Left ventricle myocardium inferior (tissue), 1 donor: Measurements from ENCODE around the gene MGME1. TPM values are rescaled to one million over a fixed set of nuclear protein-coding genes. Genes with fewer than 3 reads are reported as not detected.

Experiments
- DNase-seq: peaks from one replicate; pipeline ENCODE4 v3.0.0-alpha.2; 2020
- H3K27ac ChIP-seq: fragments of 200-600 bp; replicated peaks from 2 replicates; pipeline ENCODE4 v1.8.0; 2021
- H3K27me3 ChIP-seq: fragments of 200-600 bp; 2 replicates; pipeline ENCODE4 v1.8.0; 2021; ENCODE audit warnings: low read depth
- H3K36me3 ChIP-seq: fragments of 200-600 bp; 2 replicates; pipeline ENCODE4 v1.8.0; 2021
- H3K4me1 ChIP-seq: fragments of 200-600 bp; 2 replicates; pipeline ENCODE4 v1.8.0; 2021
- H3K4me3 ChIP-seq: fragments of 200-600 bp; 2 replicates; pipeline ENCODE4 v1.8.0; 2021; ENCODE audit warnings: mild to moderate bottlenecking, moderate library complexity
- H3K9me3 ChIP-seq: fragments of 200-600 bp; replicated peaks from 2 replicates; pipeline ENCODE4 v1.8.0; 2021
- CTCF ChIP-seq: fragments of 200-600 bp; IDR thresholded peaks from 2 replicates; pipeline ENCODE4 v1.8.0; 2021; ENCODE audit warnings: antibody characterized with exemption, mild to moderate bottlenecking, borderline replicate concordance
- intact Hi-C: fragments of 100-400 bp; cut with micrococcal nuclease; formaldehyde crosslinking; loops from one replicate; pipeline ENCODE4 v1.11.0; 2022
- total RNA-seq: library from RNA; stranded (reverse); fragmentation: NEBNext Ultra II Directional; extraction: Animal tissue kit (Norgen Biotek cat#: 25700); gene quantifications from one replicate; pipeline ENCODE4 v1.2.1, GENCODE V29; 2021
- donor health status: DM: no; HTN: yes; CAD: no; lungs with severe emphysema.

Gene MGME1
- total RNA-seq, 1 donor from 2014 or later, result 13.6 TPM

- Histone ChIP-seq H3K4me1 (peaks cover 73% of the 10 kb centered on the region), H3K4me3 (peak overlapping the region; percentile 95)
- intact Hi-C loops, result no loop called here
Observed at GRCh38 chr20:17971300-17972013, 2.6 kb downstream of the MGME1 start.

GRCh38 chr20:17972121-17972520 lies 3.3 kb downstream of the MGME1 start:
- H3K27me3 ChIP-seq, result no peaks in the 10 kb centered on the region
- intact Hi-C loops, result no loop called here
- TF ChIP-seq CTCF, result no peak
- peak overlapping the region; percentile 99 for H3K27ac ChIP-seq
- H3K36me3 ChIP-seq, result peaks cover 18% of the 10 kb centered on the region
- H3K4me1 ChIP-seq, result peaks cover 66% of the 10 kb centered on the region
- DNase-seq, result no peak
- H3K4me3 ChIP-seq, result peak overlapping the region; percentile 95
- no peaks in the 10 kb centered on the region for H3K9me3 ChIP-seq

More at GRCh38 chr20:17971300-17972013, 2.6 kb downstream of the MGME1 start:
- DNase-seq, result no peak
- no peaks in the 10 kb centered on the region for H3K9me3 ChIP-seq
- peak overlapping the region; percentile 99 for H3K27ac ChIP-seq
- H3K36me3 ChIP-seq, result peaks cover 11% of the 10 kb centered on the region
- no peak for TF ChIP-seq CTCF
- no peaks in the 10 kb centered on the region for H3K27me3 ChIP-seq

GRCh38 chr20:17976305-17976704 lies 7.5 kb downstream of the MGME1 start:
- H3K4me3 ChIP-seq, result no peak overlapping the region
- TF ChIP-seq CTCF, result no peak
- no peak for DNase-seq
- peaks cover 30% of the 10 kb centered on the region for H3K4me1 ChIP-seq
- H3K9me3 ChIP-seq, result no peaks in the 10 kb centered on the region
- no peaks in the 10 kb centered on the region for H3K27me3 ChIP-seq
- no peak overlapping the region for H3K27ac ChIP-seq
- intact Hi-C loops, result no loop called here
- peaks cover 31% of the 10 kb centered on the region for H3K36me3 ChIP-seq

- Histone ChIP-seq H3K27me3 (no peaks in the 10 kb centered on the region), H3K9me3 (no peaks in the 10 kb centered on the region), H3K4me3 (no peak overlapping the region), H3K27ac (no peak overlapping the region), H3K4me1 (no peaks in the 10 kb centered on the region), H3K36me3 (peaks cover 45% of the 10 kb centered on the region)
- intact Hi-C loops, result no loop called here
- no peak for DNase-seq
- no peak for TF ChIP-seq CTCF
Observed at GRCh38 chr20:17985388-17986018, 16.7 kb downstream of the MGME1 start.

- Histone ChIP-seq H3K27ac (no peak overlapping the region), H3K36me3 (peaks cover 48% of the 10 kb centered on the region)
- intact Hi-C loops, result no loop called here
Observed at GRCh38 chr20:17987988-17988387, 19.2 kb downstream of the MGME1 start.

More at GRCh38 chr20:17987988-17988387, 19.2 kb downstream of the MGME1 start:
- no peaks in the 10 kb centered on the region for H3K4me1 ChIP-seq
- no peak for TF ChIP-seq CTCF
- no peak for DNase-seq
- H3K9me3 ChIP-seq, result no peaks in the 10 kb centered on the region
- H3K4me3 ChIP-seq, result no peak overlapping the region
- H3K27me3 ChIP-seq, result no peaks in the 10 kb centered on the region
